ENCODE data around the gene ZNF69.
A peak's percentile ranks its signal among the peaks of the same experiment; 100 is the strongest.
"Not testable (repeated sequence)": the region's sequence is repeated elsewhere in the genome, so short reads cannot be mapped to it uniquely, and the experiment has no call there.

ZNF69 gene

DNA sequence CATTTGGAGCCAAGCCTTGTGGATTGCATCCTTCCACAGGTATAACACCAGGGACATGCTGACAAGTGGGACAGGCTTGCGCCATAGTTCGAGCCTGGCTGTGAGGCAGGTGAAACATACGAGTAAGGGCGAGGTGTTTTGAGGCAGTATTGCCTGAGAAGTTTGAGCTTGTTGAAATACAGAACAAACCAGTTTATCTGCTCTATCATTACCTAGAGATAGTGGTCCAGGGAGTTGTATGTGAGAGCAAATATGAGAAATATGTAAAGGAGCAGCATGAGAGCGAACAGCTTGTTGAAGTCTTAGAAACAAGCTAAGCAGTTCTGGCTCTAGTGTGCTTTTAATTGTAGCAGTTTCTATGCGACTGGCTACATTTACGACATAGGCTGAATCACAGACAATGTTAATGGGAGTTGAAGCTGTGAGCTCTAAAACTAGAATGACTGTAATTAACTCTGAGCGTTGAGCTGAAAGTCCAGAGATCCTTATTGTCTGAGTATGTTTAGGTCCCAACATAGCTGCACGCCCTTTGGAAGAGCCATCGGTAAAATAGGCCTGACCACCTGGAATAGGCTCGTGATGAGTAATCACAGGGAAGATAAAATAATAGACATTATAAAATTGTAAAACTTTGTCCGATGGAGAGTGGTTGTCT, 30.9 kb upstream of the ZNF69 start:
- H3K27ac ChIP-seq, result no peak overlapping the region
- no peak overlapping the region for H3K9ac ChIP-seq
- peak in 1 of 11 experiments; percentile 15; a peak in 1 of 22 replicates for TF ChIP-seq Cebpa-rat (IDR thresholded peaks at IDR 0.05)
- H3K4me1 ChIP-seq, result no peaks in the 10 kb centered on the region
- H4K20me1 ChIP-seq, result no peaks in the 10 kb centered on the region
- peaks cover 98 to 100% (median 100%) of the 10 kb centered on the region in 11 experiments for H3K36me3 ChIP-seq
- peaks cover 100% of the 10 kb centered on the region in 11 experiments for H3K9me3 ChIP-seq (replicated peaks in 1 of 11)
- no peaks in the 10 kb centered on the region for H3K27me3 ChIP-seq
- no peak overlapping the region for H3K4me2 ChIP-seq
- H3K4me3 ChIP-seq, result 0 out of 20 replicates have a peak overlapping the region, but pooled peaks of 1 of the 10 experiments have one; percentile 4

DNA sequence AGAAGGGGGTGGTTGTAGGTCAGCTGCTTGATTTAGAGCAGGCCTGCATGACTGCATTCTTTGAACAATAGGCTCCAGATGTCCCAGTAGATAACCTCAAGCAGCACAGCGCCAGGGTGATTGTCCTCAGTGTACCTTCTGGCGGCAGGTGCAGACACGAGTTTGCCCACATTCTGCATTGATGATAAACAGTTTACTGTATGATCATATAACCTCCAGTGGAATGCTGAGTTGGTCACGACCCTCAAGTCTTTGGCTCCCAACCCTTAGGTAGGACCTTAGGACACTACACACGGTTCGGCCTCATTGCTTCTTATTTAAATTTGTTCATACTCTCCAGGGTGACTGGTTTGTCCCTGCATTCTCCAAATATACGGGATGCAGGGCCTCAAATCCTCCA, 26.9 kb upstream of the ZNF69 start:
- TF ChIP-seq Cebpa-rat (IDR thresholded peaks at IDR 0.05), result no peak

DNA sequence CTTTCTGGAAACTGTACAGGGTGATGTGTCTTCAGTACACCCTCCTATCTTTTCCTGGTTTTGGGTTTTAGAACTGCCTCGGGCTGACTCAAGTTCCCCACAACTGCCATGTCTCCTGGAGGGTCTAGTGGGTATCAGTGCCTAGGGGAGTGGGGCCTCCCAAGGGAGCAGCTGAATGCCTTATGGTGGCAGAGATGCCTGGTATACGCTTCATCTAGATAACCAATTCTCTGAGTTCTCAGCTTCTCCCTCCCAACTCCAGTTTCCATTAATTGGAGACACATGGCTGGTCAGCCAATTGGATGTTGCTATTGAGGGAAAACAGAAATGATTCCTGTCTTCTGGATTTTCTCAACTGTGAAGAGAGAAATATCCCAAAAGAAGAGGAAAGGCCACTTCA, 26.3 kb upstream of the ZNF69 start:
- TF ChIP-seq Cebpa-rat (IDR thresholded peaks at IDR 0.05), result no peak
- no peak overlapping the region for H3K9ac ChIP-seq
- H3K36me3 ChIP-seq, result peaks cover 98 to 100% (median 100%) of the 10 kb centered on the region in 11 experiments
- H3K27ac ChIP-seq, result no peak overlapping the region
- H3K4me1 ChIP-seq, result no peaks in the 10 kb centered on the region
- peak overlapping the region in 2 of 10 experiments; percentile 0 to 10; a peak in 3 of 20 replicates for H3K4me3 ChIP-seq
- peaks cover 100% of the 10 kb centered on the region in 11 experiments for H3K9me3 ChIP-seq (replicated peaks in 1 of 11)
- H4K20me1 ChIP-seq, result no peaks in the 10 kb centered on the region
- no peaks in the 10 kb centered on the region for H3K27me3 ChIP-seq
- H3K4me2 ChIP-seq, result no peak overlapping the region

More for the DNA sequence above, 26.9 kb upstream of the ZNF69 start:
- Histone ChIP-seq H3K9ac (no peak overlapping the region), H3K4me2 (no peak overlapping the region), H3K4me3 (peak overlapping the region in 2 of 10 experiments; percentile 0 to 34; a peak in 2 of 20 replicates), H3K36me3 (peaks cover 98 to 100% (median 100%) of the 10 kb centered on the region in 11 experiments), H3K27ac (no peak overlapping the region), H3K4me1 (no peaks in the 10 kb centered on the region), H3K27me3 (no peaks in the 10 kb centered on the region), H4K20me1 (no peaks in the 10 kb centered on the region), H3K9me3 (replicated peaks in 1 of 11) (peaks cover 100% of the 10 kb centered on the region in 11 experiments)

DNA sequence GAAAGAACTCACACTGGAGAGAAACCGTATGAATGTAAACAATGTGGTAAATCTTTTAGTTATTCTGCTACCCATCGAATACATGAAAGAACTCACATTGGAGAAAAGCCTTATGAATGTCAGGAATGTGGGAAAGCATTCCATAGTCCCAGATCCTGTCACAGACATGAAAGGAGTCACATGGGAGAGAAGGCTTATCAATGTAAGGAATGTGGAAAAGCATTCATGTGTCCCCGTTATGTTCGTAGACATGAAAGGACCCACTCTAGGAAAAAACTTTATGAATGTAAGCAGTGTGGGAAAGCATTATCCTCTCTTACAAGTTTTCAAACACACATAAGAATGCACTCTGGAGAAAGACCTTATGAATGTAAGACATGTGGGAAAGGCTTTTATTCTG, 19.8 kb upstream of the ZNF69 start:
- peaks cover 96 to 100% (median 100%) of the 10 kb centered on the region in 11 experiments for H3K36me3 ChIP-seq

DNA sequence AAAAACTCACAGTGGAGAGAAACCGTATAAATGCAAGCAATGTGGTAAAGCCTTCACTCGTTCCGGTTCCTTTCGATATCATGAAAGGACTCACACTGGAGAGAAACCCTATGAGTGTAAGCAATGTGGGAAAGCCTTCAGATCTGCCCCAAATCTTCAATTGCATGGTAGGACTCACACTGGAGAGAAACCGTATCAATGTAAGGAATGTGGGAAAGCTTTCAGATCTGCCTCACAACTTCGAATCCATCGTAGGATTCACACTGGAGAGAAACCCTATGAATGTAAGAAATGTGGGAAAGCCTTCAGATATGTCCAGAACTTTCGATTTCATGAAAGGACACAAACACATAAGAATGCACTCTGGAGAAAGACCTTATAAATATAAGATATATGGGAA, 19.4 kb upstream of the ZNF69 start:
- H3K36me3 ChIP-seq, result peaks cover 93 to 100% (median 99%) of the 10 kb centered on the region in 11 experiments
- peak overlapping the region; percentile 11 to 45 (median 33); a peak in 18 of 20 replicates for H3K4me3 ChIP-seq
- no peak for TF ChIP-seq Cebpa-rat (IDR thresholded peaks at IDR 0.05)
- peaks cover 99 to 100% (median 100%) of the 10 kb centered on the region in 11 experiments for H3K9me3 ChIP-seq (replicated peaks in 1 of 11)
- no peak overlapping the region for H3K9ac ChIP-seq
- H3K4me1 ChIP-seq, result no peaks in the 10 kb centered on the region
- no peaks in the 10 kb centered on the region for H3K27me3 ChIP-seq
- H4K20me1 ChIP-seq, result no peaks in the 10 kb centered on the region
- no peak overlapping the region for H3K27ac ChIP-seq
- H3K4me2 ChIP-seq, result no peak overlapping the region

More for the DNA sequence above, 19.8 kb upstream of the ZNF69 start:
- H3K9me3 ChIP-seq (replicated peaks in 1 of 11), result peaks cover 100% of the 10 kb centered on the region in 11 experiments
- H3K27ac ChIP-seq, H3K4me2 ChIP-seq, H4K20me1 ChIP-seq, H3K9ac ChIP-seq, H3K4me1 ChIP-seq, H3K27me3 ChIP-seq: not testable (repeated sequence)
- H3K4me3 ChIP-seq, result peak overlapping the region; percentile 11 to 45 (median 33); a peak in 18 of 20 replicates

DNA sequence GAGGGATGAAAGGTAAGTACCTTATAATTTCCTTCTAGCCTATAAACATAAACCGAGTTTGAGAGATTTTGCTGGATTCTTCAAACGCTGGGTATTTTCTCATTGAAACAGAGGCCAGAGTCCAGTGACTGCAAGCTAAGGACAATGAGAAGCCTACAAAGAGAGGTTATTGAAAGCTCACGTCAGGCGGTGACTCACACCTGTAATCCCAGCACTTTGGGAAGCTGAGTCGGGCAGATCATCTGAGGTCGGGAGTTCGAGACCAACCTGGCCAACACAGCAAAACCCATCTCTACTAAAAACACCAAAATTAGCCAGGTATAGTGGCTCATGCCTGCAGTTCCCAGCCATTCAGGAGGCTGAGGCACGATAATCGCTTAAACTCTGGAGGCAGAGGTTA, 15.0 kb upstream of the ZNF69 start:
- Histone ChIP-seq H3K27ac (no peak overlapping the region), H3K4me3 (no peak overlapping the region), H3K9me3 (replicated peaks in 1 of 11) (peaks cover 55 to 60% (median 57%) of the 10 kb centered on the region in 11 experiments), H3K27me3 (no peaks in the 10 kb centered on the region), H3K36me3 (peaks cover 49 to 59% (median 55%) of the 10 kb centered on the region in 11 experiments), H3K4me2 (no peak overlapping the region), H3K9ac (no peak overlapping the region), H4K20me1 (no peaks in the 10 kb centered on the region; a peak in 1 of 22 replicates), H3K4me1 (peaks cover 0 to 4% (median under 1%) of the 10 kb centered on the region in 10 experiments; a peak in 7 of 20 replicates)
- TF ChIP-seq Cebpa-rat (IDR thresholded peaks at IDR 0.05), result no peak

DNA sequence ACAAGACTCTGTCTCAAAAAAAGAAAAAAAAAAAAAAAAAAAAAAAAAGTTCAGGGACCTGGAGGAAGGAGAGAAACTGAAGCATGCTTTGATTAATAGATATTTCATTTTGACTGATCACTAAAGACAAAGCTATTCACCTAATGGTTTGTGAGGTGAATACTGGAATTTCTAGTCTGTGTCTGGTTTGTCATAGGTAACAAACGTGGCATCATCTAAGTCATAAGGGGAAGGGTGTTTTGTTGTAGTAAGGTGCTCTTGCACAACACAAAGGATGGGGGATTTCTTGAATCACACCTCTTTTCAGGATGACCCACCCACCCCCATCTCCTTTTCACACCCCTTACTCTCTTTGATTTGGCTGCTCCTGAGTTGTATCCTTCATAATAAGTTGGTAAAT, 13.8 kb upstream of the ZNF69 start:
- no peak for TF ChIP-seq Cebpa-rat (IDR thresholded peaks at IDR 0.05)
- H3K36me3 ChIP-seq, result peaks cover 37 to 47% (median 43%) of the 10 kb centered on the region in 11 experiments
- no peak overlapping the region for H3K4me3 ChIP-seq
- H3K9ac ChIP-seq, result no peak overlapping the region
- H3K9me3 ChIP-seq (replicated peaks in 1 of 11), result peaks cover 44 to 51% (median 47%) of the 10 kb centered on the region in 11 experiments
- no peaks in the 10 kb centered on the region for H3K27me3 ChIP-seq
- H4K20me1 ChIP-seq, result no peaks in the 10 kb centered on the region; a peak in 2 of 22 replicates
- peaks cover 0 to 12% (median 2%) of the 10 kb centered on the region in 10 experiments; a peak in 8 of 20 replicates for H3K4me1 ChIP-seq
- H3K4me2 ChIP-seq, result no peak overlapping the region
- no peak overlapping the region for H3K27ac ChIP-seq

DNA sequence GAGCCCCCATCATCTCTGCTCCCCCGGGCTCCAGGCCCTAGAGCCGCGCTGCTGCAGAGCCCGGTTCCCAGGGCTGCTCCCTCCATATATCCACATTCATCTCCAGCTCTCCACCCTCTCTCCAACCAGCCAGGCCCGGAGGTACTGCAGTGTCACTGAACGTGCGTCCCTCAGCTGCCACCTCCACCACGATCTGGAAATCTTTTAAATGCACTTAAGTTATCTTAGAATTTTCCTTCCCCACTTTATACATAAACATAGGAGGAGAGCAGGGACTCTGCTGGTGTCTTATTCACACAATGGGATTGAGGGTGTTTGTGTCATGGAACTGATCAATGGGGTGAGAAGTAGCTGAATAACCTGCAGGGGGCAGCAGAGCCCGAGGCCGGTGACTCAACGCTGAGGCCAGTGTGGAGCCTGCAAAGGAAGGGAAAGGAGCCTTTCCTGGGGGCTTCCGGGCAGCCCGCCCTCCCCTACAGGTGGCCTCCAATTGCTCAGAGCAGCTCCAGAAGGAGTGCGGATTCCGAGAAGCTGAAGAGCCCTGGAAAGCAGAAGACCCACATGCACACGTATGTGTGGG, 7.8 kb upstream of the ZNF69 start:
- H3K9ac ChIP-seq, H3K27me3 ChIP-seq, H3K27ac ChIP-seq, H4K20me1 ChIP-seq, H3K36me3 ChIP-seq, H3K4me2 ChIP-seq: not testable (repeated sequence)
- Histone ChIP-seq H3K9me3 (replicated peaks in 1 of 11) (peaks cover 21 to 27% (median 24%) of the 10 kb centered on the region in 11 experiments), H3K4me3 (peak overlapping the region in 1 of 10 experiments; percentile 28; a peak in 1 of 20 replicates), H3K4me1 (peaks cover 0 to 15% (median 2%) of the 10 kb centered on the region in 10 experiments; a peak in 8 of 20 replicates)

DNA sequence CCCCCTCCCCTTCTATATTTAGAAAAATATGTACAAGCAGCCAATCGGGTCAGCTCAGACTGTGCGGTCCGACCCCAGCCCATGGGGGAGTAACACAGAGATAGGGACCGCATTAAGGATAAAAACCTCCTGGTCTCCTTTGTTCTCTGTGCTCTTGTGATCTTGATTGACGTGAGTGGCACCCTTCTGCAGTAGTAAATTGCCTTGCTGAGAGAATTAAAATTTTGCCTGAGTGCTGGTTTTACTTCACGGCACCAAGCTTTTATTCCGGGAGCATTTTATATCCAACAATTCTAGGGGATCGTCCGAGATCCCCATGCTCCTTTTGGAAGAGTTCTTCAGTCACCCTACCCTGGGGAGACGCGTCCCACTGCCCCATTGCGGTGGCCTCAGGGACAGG, 7.0 kb upstream of the ZNF69 start:
- H3K9ac ChIP-seq, result no peak overlapping the region
- H3K27ac ChIP-seq, result no peak overlapping the region
- no peak for TF ChIP-seq Cebpa-rat (IDR thresholded peaks at IDR 0.05)
- peaks cover 0 to 15% (median 2%) of the 10 kb centered on the region in 10 experiments; a peak in 8 of 20 replicates for H3K4me1 ChIP-seq
- H3K4me3 ChIP-seq, result no peak overlapping the region
- peaks cover 21 to 31% (median 25%) of the 10 kb centered on the region in 11 experiments for H3K9me3 ChIP-seq (replicated peaks in 1 of 11)
- H3K27me3 ChIP-seq, result no peaks in the 10 kb centered on the region
- no peaks in the 10 kb centered on the region; a peak in 1 of 22 replicates for H3K36me3 ChIP-seq
- H3K4me2 ChIP-seq, result no peak overlapping the region
- H4K20me1 ChIP-seq, result no peaks in the 10 kb centered on the region; a peak in 2 of 22 replicates

Measured in BLaER1 treated with 17β-estradiol and CSF1 and Interleukin-3, amounts not matched to agents 10 nM and 100 nM (cell line).